Smooth muscle cell (in vitro differentiated cells): ENCODE results near the gene ZNF536. TPM values are rescaled to one million over a fixed set of nuclear protein-coding genes. Genes with fewer than 3 reads are reported as not detected.
A peak's percentile ranks its signal among the peaks of the same experiment; 100 is the strongest.
"Not testable (repeated sequence)": the region's sequence is repeated elsewhere in the genome, so short reads cannot be mapped to it uniquely, and the experiment has no call there.

Experiments
- DNase-seq: peaks from one replicate; lab custom pipeline; 2025; ENCODE audit not compliant: unreplicated experiment; lab: John Stamatoyannopoulos, UW
- H2AFZ ChIP-seq: fragments of 200-600 bp; sonication (generic); 2 replicates; pipeline ENCODE4 v1.6.0; 2016; ENCODE audit warnings: antibody characterized with exemption, low read depth, mild to moderate bottlenecking
- H3F3A ChIP-seq: fragments of 200-600 bp; sonication (generic); 2 replicates; pipeline ENCODE4 v1.6.0; 2017; ENCODE audit warnings: antibody characterized with exemption, low read depth
- H3K27ac ChIP-seq: fragments of 200-600 bp; sonication (generic); 2 replicates; pipeline ENCODE4 v1.5.1; 2016; ENCODE audit warnings: low read depth, mild to moderate bottlenecking
- H3K27me3 ChIP-seq: fragments of 200-600 bp; sonication (generic); 2 replicates; pipeline ENCODE4 v1.6.1; 2016; ENCODE audit warnings: low read depth, mild to moderate bottlenecking
- H3K36me3 ChIP-seq: fragments of 200-600 bp; sonication (generic); 2 replicates; pipeline ENCODE4 v1.5.1; 2016; ENCODE audit warnings: low read depth
- H3K4me1 ChIP-seq: fragments of 200-600 bp; sonication (generic); 2 replicates; pipeline ENCODE4 v1.5.1; 2016; ENCODE audit warnings: low read depth
- H3K4me2 ChIP-seq: fragments of 200-600 bp; sonication (generic); 2 replicates; pipeline ENCODE4 v1.6.0; 2016; ENCODE audit warnings: mild to moderate bottlenecking
- H3K4me3 ChIP-seq: fragments of 200-600 bp; sonication (generic); 2 replicates; pipeline ENCODE4 v1.5.1; 2016; ENCODE audit warnings: mild to moderate bottlenecking
- H3K79me2 ChIP-seq: fragments of 200-600 bp; sonication (generic); 2 replicates; pipeline ENCODE4 v1.6.0; 2016; ENCODE audit warnings: low read depth, mild to moderate bottlenecking
- H3K9ac ChIP-seq: fragments of 200-600 bp; sonication (generic); 2 replicates; pipeline ENCODE4 v1.6.0; 2016; ENCODE audit warnings: low read depth
- H3K9me3 ChIP-seq: fragments of 200-600 bp; sonication (generic); replicated peaks from 2 replicates; pipeline ENCODE4 v1.5.1; 2016; ENCODE audit warnings: low read depth
- H4K20me1 ChIP-seq: fragments of 200-600 bp; sonication (generic); 2 replicates; pipeline ENCODE4 v1.6.0; 2016; ENCODE audit warnings: low read depth
- WGBS: methylation state at CpG from one replicate; pipeline ENCODE4 v1.1.7; 2016; ENCODE audit warnings: low lambda C conversion rate; 5-methylcytosine and 5-hydroxymethylcytosine counted together
- polyA plus RNA-seq: library from polyadenylated mRNA; unstranded; fragments of >200 nt; fragmentation: Nextera tagmentation; extraction: Ambion mirVana; gene quantifications from 2 replicates; pipeline ENCODE4 v1.2.1, GENCODE V29; 2016
- total RNA-seq: library from RNA; depleted of rRNA; stranded (reverse); fragments of >200 nt; gene quantifications from 2 replicates; pipeline ENCODE4 v1.2.3, GENCODE V29; 2014
- TF ChIP-seq, protein P1 (sequence below): fragments of 200-600 bp; sonication (generic); IDR thresholded peaks from 2 replicates; pipeline ENCODE4 v1.5.1; 2017; ENCODE audit warnings: borderline replicate concordance, mild to moderate bottlenecking, antibody characterized with exemption; ENCODE audit not compliant: insufficient read depth, poor library complexity, severe bottlenecking

Gene ZNF536
- total and polyA plus RNA-seq, 2 experiments from 2014 or later = not detected

DNA sequence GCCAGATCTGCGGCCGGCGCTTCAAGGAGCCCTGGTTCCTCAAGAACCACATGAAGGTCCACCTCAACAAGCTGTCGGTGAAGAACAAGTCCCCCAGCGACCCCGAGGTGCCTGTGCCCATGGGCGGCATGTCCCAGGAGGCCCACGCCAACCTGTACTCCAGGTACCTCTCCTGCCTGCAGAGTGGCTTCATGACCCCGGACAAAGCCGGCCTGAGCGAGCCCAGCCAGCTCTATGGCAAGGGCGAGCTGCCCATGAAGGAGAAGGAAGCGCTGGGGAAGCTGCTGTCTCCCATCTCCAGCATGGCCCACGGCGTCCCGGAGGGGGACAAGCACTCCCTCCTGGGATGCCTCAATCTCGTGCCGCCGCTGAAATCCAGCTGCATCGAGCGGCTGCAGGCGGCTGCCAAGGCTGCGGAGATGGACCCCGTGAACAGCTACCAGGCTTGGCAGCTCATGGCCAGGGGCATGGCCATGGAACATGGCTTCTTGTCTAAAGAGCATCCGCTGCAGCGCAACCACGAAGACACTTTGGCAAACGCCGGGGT, 72.6 kb downstream of the ZNF536 start:
- TF ChIP-seq, protein P1, sequence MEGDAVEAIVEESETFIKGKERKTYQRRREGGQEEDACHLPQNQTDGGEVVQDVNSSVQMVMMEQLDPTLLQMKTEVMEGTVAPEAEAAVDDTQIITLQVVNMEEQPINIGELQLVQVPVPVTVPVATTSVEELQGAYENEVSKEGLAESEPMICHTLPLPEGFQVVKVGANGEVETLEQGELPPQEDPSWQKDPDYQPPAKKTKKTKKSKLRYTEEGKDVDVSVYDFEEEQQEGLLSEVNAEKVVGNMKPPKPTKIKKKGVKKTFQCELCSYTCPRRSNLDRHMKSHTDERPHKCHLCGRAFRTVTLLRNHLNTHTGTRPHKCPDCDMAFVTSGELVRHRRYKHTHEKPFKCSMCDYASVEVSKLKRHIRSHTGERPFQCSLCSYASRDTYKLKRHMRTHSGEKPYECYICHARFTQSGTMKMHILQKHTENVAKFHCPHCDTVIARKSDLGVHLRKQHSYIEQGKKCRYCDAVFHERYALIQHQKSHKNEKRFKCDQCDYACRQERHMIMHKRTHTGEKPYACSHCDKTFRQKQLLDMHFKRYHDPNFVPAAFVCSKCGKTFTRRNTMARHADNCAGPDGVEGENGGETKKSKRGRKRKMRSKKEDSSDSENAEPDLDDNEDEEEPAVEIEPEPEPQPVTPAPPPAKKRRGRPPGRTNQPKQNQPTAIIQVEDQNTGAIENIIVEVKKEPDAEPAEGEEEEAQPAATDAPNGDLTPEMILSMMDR = no peak
- H3K9ac ChIP-seq = no peak overlapping the region
- no peaks in the 10 kb centered on the region for H3K79me2 ChIP-seq
- no peaks in the 10 kb centered on the region for H3F3A ChIP-seq
- H3K4me2 ChIP-seq = no peak overlapping the region
- no peaks in the 10 kb centered on the region for H4K20me1 ChIP-seq
- no peaks in the 10 kb centered on the region for H3K9me3 ChIP-seq
- H3K36me3 ChIP-seq = no peaks in the 10 kb centered on the region
- 96% methylated on average over 29 of the region's 29 CpGs for WGBS
- H3K27ac ChIP-seq = no peak overlapping the region
- no peak overlapping the region for H3K4me3 ChIP-seq
- peaks cover 16% of the 10 kb centered on the region for H3K27me3 ChIP-seq
- no peak overlapping the region for H2AFZ ChIP-seq
- DNase-seq = no peak
- H3K4me1 ChIP-seq = peaks cover 14% of the 10 kb centered on the region

DNA sequence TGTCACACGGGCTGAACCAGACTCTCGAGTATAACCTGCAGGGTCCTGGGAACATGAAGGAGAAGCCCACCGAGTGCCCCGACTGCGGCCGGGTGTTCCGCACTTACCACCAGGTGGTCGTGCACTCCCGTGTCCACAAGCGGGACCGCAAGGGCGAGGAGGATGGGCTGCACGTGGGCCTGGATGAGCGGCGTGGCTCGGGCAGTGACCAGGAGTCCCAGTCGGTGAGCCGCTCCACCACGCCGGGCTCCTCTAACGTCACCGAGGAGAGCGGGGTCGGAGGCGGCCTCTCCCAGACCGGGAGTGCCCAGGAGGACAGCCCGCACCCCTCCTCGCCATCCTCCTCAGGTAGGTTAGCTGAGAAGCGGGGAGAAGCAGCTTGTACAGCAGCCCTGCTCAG, 73.2 kb downstream of the ZNF536 start:
- no peak for DNase-seq
- 93% methylated on average over 29 of the region's 29 CpGs for WGBS
- H3K36me3 ChIP-seq = no peaks in the 10 kb centered on the region
- H3K9ac ChIP-seq = no peak overlapping the region
- no peak overlapping the region for H3K27ac ChIP-seq
- TF ChIP-seq, protein P1 = no peak
- no peaks in the 10 kb centered on the region for H3F3A ChIP-seq
- no peak overlapping the region for H2AFZ ChIP-seq
- H3K9me3 ChIP-seq = no peaks in the 10 kb centered on the region
- H3K4me1 ChIP-seq = peaks cover 18% of the 10 kb centered on the region
- H3K4me3 ChIP-seq = no peak overlapping the region
- no peaks in the 10 kb centered on the region for H3K79me2 ChIP-seq
- no peaks in the 10 kb centered on the region for H4K20me1 ChIP-seq
- H3K27me3 ChIP-seq = peaks cover 18% of the 10 kb centered on the region
- no peak overlapping the region for H3K4me2 ChIP-seq

DNA sequence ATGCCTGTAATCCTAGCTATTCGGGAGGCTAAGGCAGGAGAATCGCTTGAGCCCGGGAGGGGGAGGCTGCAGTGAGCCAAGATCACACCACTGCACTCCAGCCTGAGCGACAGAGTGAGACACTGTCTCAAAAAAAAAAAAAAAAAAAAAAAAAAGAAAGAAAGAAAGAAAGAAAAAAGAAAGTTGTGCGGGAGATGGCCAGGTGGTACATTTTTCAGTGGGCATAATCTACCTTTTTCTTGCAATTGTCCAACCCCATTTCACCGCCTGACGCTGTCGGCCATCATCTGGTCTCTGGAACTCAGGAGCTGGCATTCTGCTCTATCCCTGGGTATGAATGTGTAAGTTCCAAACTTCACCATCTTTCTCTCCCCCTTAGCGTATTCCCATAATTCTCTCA, 73.9 kb downstream of the ZNF536 start:
- H4K20me1 ChIP-seq, H3K27ac ChIP-seq, H3F3A ChIP-seq, H3K36me3 ChIP-seq, H3K9ac ChIP-seq, H3K4me2 ChIP-seq, H3K9me3 ChIP-seq, H3K79me2 ChIP-seq, DNase-seq, H3K4me3 ChIP-seq, H2AFZ ChIP-seq: not testable (repeated sequence)
- peaks cover 22% of the 10 kb centered on the region for H3K4me1 ChIP-seq
- 99% methylated on average over 7 of the region's 9 CpGs for WGBS
- H3K27me3 ChIP-seq = peaks cover 18% of the 10 kb centered on the region

DNA sequence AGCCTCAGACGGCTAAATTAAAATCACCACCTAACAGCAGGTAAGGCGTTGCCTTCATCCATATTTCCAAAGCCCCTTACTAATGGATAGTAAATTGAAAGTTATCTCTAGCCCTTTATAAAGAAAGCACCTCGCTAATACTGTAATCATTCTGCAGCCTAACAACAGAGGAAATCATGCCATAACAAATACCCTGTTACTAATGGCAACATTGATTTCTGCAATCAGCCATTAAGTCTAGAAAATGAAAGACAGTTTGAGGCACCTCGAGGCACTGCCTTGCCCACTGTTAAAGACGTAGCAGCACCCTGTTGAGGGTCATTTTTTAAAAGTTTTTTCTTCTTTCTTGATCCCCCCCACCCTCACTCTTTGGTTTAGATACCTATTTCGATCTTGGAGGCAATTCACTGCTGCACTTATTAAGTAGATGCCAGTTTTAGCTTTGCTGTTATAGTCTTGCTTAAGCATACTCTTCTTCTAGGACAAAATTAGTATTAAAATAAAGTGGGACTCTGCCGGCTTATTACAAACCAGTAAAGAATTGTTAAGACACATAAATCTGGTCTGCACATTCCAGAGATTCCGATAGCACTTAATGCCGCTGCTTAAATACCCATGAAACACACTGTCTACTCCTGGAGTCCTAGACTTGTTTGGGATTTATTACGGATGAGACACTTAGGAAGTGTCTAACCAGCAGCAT, 74.8 kb downstream of the ZNF536 start:
- no peak for DNase-seq
- TF ChIP-seq, protein P1 = no peak
- 70% methylated on average over 10 of the region's 10 CpGs for WGBS

More for the DNA sequence above, 74.8 kb downstream of the ZNF536 start:
- H3K36me3 ChIP-seq = no peaks in the 10 kb centered on the region
- no peak overlapping the region for H3K4me3 ChIP-seq
- H3K79me2 ChIP-seq = no peaks in the 10 kb centered on the region
- H3K4me1 ChIP-seq = peaks cover 22% of the 10 kb centered on the region
- no peak overlapping the region for H3K9ac ChIP-seq
- H3K9me3 ChIP-seq = no peaks in the 10 kb centered on the region
- no peaks in the 10 kb centered on the region for H4K20me1 ChIP-seq
- H3K27ac ChIP-seq = no peak overlapping the region
- H3K4me2 ChIP-seq = peak overlapping the region; percentile 1
- no peak overlapping the region for H2AFZ ChIP-seq
- no peaks in the 10 kb centered on the region for H3F3A ChIP-seq
- peaks cover 14% of the 10 kb centered on the region for H3K27me3 ChIP-seq
